ENCODE data around the gene NAP1L1.

Gene NAP1L1

GRCh38 chr12:76075448-76075847 lies 9.0 kb downstream of the NAP1L1 start:
- H3K4me3 ChIP-seq (ENCODE audit: low read depth, low read length), result no peak overlapping the region
- no peak for TF ChIP-seq CTCF (IDR thresholded peaks at IDR 0.05; ENCODE audit: borderline replicate concordance, insufficient read depth, low read depth, low read length)

GRCh38 chr12:76074701-76075336 lies 9.7 kb downstream of the NAP1L1 start:
- TF ChIP-seq CTCF (IDR thresholded peaks at IDR 0.05; ENCODE audit: borderline replicate concordance, insufficient read depth, low read depth, low read length), result no peak
- no peak overlapping the region for H3K4me3 ChIP-seq (ENCODE audit: low read depth, low read length)

- no peak overlapping the region for H3K4me3 ChIP-seq (ENCODE audit: low read depth, low read length)
Observed at GRCh38 chr12:76073561-76073960, 10.9 kb downstream of the NAP1L1 start.

GRCh38 chr12:76072568-76072967 lies 11.9 kb downstream of the NAP1L1 start:
- TF ChIP-seq CTCF (IDR thresholded peaks at IDR 0.05; ENCODE audit: borderline replicate concordance, insufficient read depth, low read depth, low read length), result no peak
- H3K4me3 ChIP-seq (ENCODE audit: low read depth, low read length), result no peak overlapping the region

More at GRCh38 chr12:76073561-76073960, 10.9 kb downstream of the NAP1L1 start:
- no peak for TF ChIP-seq CTCF (IDR thresholded peaks at IDR 0.05; ENCODE audit: borderline replicate concordance, insufficient read depth, low read depth, low read length)

- TF ChIP-seq CTCF (IDR thresholded peaks at IDR 0.05; ENCODE audit: borderline replicate concordance, insufficient read depth, low read depth, low read length), result no peak
- no peak overlapping the region for H3K4me3 ChIP-seq (ENCODE audit: low read depth, low read length)
Observed at GRCh38 chr12:76069339-76069738, 15.1 kb downstream of the NAP1L1 start.

- no peak for TF ChIP-seq CTCF (IDR thresholded peaks at IDR 0.05; ENCODE audit: borderline replicate concordance, insufficient read depth, low read depth, low read length)
- no peak overlapping the region for H3K4me3 ChIP-seq (ENCODE audit: low read depth, low read length)
Observed at GRCh38 chr12:76065917-76066316, 18.6 kb downstream of the NAP1L1 start.

- no peak for TF ChIP-seq CTCF (IDR thresholded peaks at IDR 0.05; ENCODE audit: borderline replicate concordance, insufficient read depth, low read depth, low read length)
Observed at GRCh38 chr12:76064904-76065303, 19.6 kb downstream of the NAP1L1 start.

More at GRCh38 chr12:76064904-76065303, 19.6 kb downstream of the NAP1L1 start:
- no peak overlapping the region for H3K4me3 ChIP-seq (ENCODE audit: low read depth, low read length)
